ENCODE data around the gene BID. TPM values are rescaled to one million over a fixed set of nuclear protein-coding genes. Genes with fewer than 3 reads are reported as not detected.

BID gene
- 44.3 TPM for total RNA-seq

DNA sequence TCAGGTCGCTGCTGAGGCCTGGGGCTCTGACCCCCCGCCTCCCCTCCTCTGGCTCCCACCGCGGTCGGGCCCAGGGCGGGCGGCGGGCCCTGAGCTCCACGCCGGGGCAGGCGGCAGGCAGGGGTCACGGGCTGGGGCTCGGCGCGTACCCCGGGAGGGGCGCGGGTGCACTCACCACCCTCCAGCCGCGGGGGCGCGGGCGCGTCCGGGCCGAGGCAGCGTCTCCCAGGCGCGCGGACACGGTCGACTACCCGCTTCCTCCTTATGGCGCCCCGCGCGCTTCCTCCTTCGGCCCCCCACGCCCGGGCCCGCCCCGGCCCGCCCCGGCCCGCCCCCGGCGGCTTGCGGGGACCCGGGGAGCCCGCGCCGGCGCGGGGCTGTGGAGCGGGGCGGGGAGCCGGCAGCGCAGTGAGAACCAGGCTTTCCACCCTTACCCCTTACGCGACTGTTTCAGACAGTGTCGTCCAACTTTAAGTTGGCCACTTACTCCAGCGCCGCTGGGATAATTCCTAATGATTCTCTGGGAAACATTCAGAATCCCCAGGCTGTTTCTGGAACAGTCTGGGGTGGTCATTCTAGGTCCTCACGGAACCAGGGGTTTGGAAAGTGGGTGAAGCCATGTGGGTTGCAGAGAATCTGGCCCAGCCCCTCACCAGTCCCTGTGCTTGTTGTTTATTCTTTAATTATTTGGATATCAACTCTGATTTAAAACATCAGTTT is at the start of gene BID:
Gene BID (minus strand): TSS at position 264 of the 720 bp plus-strand sequence. CDS start 24,353 bp downstream, outside the sequence.
- peak within 1 kb of the TSS; percentile 69 for H3K4me3 ChIP-seq (ENCODE audit: low read length)
- no peaks in the 10 kb centered on the region for H3K9me3 ChIP-seq (ENCODE audit: low read depth, low read length)
- peaks cover 86% of the 10 kb centered on the region for H3K4me1 ChIP-seq (ENCODE audit: insufficient read depth, low read length)
- H3K27me3 ChIP-seq (ENCODE audit: insufficient read depth, low read length): no peaks in the 10 kb centered on the region

DNA sequence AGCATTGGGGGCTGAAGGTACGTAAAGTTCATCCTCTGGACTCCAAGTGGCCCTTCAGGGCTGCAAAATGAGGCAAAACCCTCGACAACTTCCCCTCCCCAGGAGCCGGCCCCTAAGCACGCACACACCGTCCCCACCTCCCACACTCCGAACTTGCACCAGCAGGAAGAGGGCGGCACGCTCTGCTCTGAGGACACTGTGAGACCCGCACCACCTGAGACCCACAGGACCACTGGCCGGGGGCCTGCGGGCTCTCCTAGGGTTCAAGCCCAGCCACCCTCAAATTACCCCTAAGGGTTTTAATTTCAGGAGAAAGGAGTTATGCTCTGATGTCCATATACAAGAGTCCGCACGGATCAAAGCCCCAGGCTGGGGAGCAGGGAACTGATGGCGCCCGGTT is 49.7 kb upstream of the BID start:
- Histone ChIP-seq H3K4me3 (ENCODE audit: low read length) (no peak overlapping the region), H3K27me3 (ENCODE audit: insufficient read depth, low read length) (no peaks in the 10 kb centered on the region), H3K9me3 (ENCODE audit: low read depth, low read length) (no peaks in the 10 kb centered on the region), H3K4me1 (ENCODE audit: insufficient read depth, low read length) (no peaks in the 10 kb centered on the region)

DNA sequence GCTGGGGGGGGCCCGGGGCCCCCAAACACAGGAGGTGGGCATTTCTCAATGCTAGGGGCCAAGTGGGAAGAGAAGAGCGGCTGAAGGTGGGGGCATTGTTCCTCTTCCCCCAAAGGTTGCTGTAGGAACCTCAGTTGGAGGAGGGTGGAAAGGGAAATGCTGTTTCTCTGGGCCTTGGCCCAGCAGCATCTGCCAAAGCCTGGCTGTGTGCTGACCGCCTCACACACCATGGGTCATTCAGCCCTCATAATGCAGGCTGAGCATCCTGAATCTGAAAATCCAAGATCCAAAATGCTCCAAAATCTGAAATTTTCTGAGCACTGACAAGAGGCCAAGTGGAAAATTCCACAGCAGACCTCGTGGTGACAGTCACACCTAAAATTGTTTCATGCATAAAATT is 49.0 kb upstream of the BID start:
- Histone ChIP-seq H3K9me3 (ENCODE audit: low read depth, low read length) (no peaks in the 10 kb centered on the region), H3K4me3 (ENCODE audit: low read length) (no peak overlapping the region), H3K27me3 (ENCODE audit: insufficient read depth, low read length) (no peaks in the 10 kb centered on the region), H3K4me1 (ENCODE audit: insufficient read depth, low read length) (no peaks in the 10 kb centered on the region)

DNA sequence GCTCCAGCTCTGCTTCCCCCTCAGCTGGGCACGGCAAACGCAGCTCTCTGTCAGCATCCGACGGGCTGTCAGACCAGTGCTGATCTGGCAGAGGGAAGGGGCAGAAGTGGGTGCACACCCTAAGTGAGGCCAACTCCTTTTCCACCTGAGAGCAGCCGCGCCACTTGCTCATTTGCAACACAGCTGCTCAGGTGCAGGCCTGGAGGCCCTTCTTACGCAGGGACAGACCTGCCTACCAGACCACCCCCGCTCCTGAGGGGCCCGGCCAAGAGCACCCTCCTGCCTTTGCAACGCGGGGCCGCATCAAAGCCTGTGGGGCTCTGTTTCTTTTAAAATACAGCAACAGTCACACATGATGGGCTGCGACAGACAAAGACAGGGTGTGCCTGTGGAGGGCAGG is 47.8 kb upstream of the BID start:
- no peaks in the 10 kb centered on the region for H3K27me3 ChIP-seq (ENCODE audit: insufficient read depth, low read length)
- H3K4me3 ChIP-seq (ENCODE audit: low read length): no peak overlapping the region
- H3K4me1 ChIP-seq (ENCODE audit: insufficient read depth, low read length): no peaks in the 10 kb centered on the region
- H3K9me3 ChIP-seq (ENCODE audit: low read depth, low read length): no peaks in the 10 kb centered on the region

DNA sequence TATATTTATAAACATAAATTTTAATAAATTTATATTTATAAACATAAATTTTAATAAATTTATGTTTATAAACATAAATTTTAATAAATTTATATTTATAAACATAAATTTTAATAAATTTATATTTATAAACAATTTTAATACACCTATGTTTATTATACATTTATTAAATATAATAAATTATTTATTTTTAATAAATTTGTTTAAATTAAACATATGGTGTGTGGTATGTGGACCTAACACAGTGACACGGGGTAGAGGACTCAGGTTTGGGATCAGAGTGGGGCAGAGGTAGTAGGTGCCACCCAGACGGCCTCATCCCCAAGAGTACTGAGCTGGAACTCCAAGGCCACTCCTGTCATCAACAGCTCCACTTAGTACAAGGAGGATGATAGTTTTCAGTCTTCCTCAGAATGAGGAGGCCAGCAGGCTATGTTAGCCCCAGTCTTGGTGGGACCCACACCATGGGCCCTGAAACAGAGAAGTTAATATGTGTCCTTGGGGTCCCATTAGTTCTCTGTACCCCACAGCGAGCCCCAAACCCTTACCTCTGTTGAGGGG is 46.7 kb upstream of the BID start:
- H3K4me3 ChIP-seq (ENCODE audit: low read length): no peak overlapping the region
- H3K27me3 ChIP-seq (ENCODE audit: insufficient read depth, low read length): no peaks in the 10 kb centered on the region
- H3K9me3 ChIP-seq (ENCODE audit: low read depth, low read length): no peaks in the 10 kb centered on the region
- H3K4me1 ChIP-seq (ENCODE audit: insufficient read depth, low read length): no peaks in the 10 kb centered on the region

DNA sequence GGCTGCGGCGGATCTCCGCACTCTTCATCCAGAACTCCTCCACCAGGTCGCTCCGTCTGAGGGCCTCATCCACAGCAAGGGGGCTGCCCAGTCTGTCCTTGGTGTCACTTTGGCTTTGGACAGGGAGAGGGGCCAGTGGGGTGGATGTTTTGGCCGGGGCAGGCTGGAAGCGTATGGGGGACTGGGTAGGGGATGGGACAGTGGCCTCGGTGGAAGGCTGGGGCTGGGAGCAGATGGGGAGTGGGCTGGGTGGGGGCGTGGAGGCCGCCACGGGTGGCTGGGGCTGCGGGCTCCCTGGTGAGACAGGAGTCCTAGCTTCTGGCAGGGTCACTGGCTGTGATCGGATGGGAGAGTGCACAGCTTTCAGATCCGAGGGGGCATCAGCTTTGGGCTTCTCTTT is 44.4 kb upstream of the BID start:
- Histone ChIP-seq H3K4me3 (ENCODE audit: low read length) (no peak overlapping the region), H3K9me3 (ENCODE audit: low read depth, low read length) (no peaks in the 10 kb centered on the region), H3K4me1 (ENCODE audit: insufficient read depth, low read length) (no peaks in the 10 kb centered on the region), H3K27me3 (ENCODE audit: insufficient read depth, low read length) (no peaks in the 10 kb centered on the region)

DNA sequence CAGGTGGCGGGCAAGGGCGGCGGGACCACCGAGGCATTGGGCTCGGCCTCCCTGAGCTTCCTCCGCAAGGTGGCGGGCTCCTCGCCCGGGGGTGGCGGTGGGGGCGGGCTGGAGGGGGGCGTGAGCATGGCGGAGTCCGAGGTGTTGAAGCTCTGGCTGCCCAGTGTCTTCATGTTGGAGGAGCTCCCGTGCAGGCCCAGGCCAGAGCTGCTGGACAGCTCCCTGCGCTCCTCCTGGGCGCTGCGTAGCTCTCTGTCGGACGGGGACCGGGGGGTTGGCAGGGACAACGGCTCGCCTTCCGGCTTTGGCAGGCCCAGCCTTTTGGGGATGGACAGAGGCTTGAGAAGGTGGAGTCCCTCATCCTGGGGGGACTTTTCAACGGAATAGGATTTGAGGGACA is 43.9 kb upstream of the BID start:
- Histone ChIP-seq H3K9me3 (ENCODE audit: low read depth, low read length) (no peaks in the 10 kb centered on the region), H3K27me3 (ENCODE audit: insufficient read depth, low read length) (no peaks in the 10 kb centered on the region), H3K4me3 (ENCODE audit: low read length) (no peak overlapping the region), H3K4me1 (ENCODE audit: insufficient read depth, low read length) (no peaks in the 10 kb centered on the region)

DNA sequence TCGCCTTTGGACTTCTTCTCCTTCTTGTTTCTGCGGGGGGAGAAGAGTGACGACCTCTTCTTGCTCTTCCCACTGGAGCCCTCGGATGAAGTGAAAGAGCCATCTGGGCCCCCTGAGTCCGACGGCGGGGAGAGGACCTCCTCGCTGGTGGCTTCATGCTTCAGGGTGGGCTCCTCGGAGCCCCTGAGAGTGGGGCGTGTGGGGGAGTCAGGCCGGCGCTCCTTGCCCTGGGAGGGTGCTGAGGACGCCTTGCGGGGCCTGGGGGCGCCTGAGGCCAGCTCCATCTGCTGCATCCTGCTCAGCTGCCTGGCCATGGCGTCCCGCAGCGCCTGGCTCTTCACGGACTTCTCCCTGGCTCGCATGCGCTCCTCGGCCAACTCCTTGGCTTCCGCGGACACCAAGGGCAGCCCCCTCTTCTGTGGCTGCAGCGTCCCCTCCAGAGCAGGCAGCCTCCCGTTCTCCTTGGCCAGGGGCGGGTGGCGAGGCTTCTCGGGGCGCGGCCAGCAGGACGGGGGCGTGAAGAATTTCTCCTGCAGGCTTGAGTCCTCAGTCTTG is 43.3 kb upstream of the BID start:
- H3K4me1 ChIP-seq (ENCODE audit: insufficient read depth, low read length): no peaks in the 10 kb centered on the region
- no peak overlapping the region for H3K4me3 ChIP-seq (ENCODE audit: low read length)
- no peaks in the 10 kb centered on the region for H3K27me3 ChIP-seq (ENCODE audit: insufficient read depth, low read length)
- no peaks in the 10 kb centered on the region for H3K9me3 ChIP-seq (ENCODE audit: low read depth, low read length)

DNA sequence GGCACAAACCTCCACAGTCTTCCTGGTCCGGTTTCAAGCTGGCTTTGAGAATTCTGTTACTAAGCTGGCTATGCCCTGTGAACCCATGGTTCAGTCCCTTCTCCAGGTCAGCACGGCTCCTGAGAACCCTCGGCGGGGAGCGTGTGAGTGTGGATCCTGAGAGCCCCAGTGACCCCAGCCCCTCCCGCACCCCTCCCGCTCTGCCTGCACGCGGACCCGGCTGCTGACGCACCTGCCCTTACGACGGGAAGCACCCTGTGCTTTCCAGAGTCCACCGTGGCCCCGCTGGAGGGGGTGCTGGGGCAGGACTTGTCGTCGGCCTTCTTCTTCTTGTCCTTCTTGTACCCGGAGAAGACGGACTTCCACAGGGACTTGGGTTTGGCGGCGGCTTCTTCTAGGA is 42.8 kb upstream of the BID start:
- H3K9me3 ChIP-seq (ENCODE audit: low read depth, low read length): no peaks in the 10 kb centered on the region
- H3K4me1 ChIP-seq (ENCODE audit: insufficient read depth, low read length): no peaks in the 10 kb centered on the region
- no peak overlapping the region for H3K4me3 ChIP-seq (ENCODE audit: low read length)
- H3K27me3 ChIP-seq (ENCODE audit: insufficient read depth, low read length): no peaks in the 10 kb centered on the region

DNA sequence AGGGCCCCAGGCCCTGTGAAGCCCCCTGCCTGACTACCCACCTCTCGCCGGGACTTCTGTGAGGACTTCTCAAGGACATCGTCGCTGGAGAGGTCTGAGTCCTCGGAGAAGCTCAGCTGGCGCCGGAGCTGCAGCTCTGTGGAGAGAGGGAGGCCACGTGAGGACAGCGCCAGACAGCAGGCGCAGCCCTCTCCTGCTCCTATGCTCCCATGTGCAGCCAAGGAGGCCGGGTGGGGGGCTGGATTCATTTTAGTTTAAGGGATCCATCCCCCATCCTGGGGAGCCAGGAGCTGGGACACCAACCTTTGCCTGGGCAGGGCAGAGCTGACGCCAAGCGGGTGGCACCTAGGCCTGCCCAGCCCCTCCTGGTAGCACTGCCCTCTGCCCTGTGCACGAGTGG is 42.4 kb upstream of the BID start:
- H3K9me3 ChIP-seq (ENCODE audit: low read depth, low read length): no peaks in the 10 kb centered on the region
- H3K4me3 ChIP-seq (ENCODE audit: low read length): no peak overlapping the region
- no peaks in the 10 kb centered on the region for H3K27me3 ChIP-seq (ENCODE audit: insufficient read depth, low read length)
- H3K4me1 ChIP-seq (ENCODE audit: insufficient read depth, low read length): no peaks in the 10 kb centered on the region

DNA sequence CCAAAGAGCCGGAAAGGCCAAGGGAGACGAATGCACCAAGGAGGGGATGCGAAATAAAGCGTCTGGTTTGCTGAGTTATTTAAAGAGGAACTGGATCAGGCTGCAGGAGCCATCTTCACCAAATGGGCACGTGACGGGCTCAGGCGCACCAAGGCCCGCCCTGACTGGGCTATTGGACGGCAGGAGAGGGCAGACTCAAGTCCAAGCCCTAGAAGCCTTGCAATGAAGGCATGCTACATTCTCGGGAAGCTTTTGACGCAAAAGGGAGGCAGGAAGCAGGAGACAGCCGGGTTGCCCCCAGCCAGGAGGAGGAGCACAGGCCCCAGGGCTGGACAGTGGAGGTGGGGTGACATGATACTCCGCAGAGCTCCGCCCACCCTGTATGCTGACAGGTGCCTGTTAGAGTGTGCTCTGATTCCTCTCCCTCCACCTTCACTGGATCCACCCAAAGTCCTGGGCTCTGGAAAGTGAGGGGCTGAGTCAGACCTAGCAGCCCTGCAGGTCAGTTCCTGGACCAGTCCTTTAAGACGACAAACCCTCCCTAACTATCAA is 41.5 kb upstream of the BID start:
- no peaks in the 10 kb centered on the region for H3K27me3 ChIP-seq (ENCODE audit: insufficient read depth, low read length)
- no peaks in the 10 kb centered on the region for H3K4me1 ChIP-seq (ENCODE audit: insufficient read depth, low read length)
- H3K9me3 ChIP-seq (ENCODE audit: low read depth, low read length): no peaks in the 10 kb centered on the region
- no peak overlapping the region for H3K4me3 ChIP-seq (ENCODE audit: low read length)

DNA sequence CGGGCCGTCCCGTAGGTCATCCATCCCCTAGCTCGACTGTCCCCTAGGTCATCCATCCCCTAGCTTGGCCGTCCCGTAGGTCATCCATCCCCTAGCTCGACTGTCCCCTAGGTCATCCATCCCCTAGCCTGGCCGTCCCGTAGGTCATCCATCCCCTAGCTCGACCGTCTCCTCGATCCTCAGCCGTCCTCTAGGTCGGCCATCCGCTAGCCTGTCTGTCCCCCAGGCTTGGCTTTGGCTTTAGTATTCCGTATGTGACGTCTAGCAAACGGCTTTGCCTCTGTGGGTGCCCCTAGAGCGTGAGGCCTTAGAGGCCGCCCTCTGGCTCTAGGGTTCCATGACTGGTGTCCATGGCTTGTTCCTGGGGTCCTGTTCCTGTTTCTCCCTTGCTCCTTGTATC is 40.6 kb upstream of the BID start:
- no peak overlapping the region for H3K4me3 ChIP-seq (ENCODE audit: low read length)

DNA sequence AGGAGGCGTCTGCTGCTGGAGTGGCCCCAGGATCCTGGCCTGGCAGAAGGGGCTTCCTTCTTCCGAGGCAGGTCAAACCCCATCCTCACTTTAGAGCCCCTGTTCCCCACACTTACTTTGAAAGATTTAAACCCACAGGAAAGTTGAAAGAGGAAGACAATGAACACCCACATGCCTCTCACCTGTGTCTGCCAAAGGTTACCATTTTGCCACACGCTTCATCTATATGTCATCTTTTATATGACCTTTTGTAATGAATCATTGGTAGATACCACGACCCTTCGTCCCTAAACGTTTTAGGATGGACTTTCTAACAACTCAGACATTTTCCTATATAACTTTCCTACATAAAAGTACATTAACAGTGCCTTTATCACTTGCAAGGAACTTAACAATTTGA is 39.8 kb upstream of the BID start:
- Histone ChIP-seq H3K4me3 (ENCODE audit: low read length) (no peak overlapping the region), H3K4me1 (ENCODE audit: insufficient read depth, low read length) (no peaks in the 10 kb centered on the region), H3K9me3 (ENCODE audit: low read depth, low read length) (no peaks in the 10 kb centered on the region), H3K27me3 (ENCODE audit: insufficient read depth, low read length) (no peaks in the 10 kb centered on the region)

More for the DNA sequence above, 40.6 kb upstream of the BID start:
- Histone ChIP-seq H3K27me3 (ENCODE audit: insufficient read depth, low read length) (no peaks in the 10 kb centered on the region), H3K4me1 (ENCODE audit: insufficient read depth, low read length) (no peaks in the 10 kb centered on the region), H3K9me3 (ENCODE audit: low read depth, low read length) (no peaks in the 10 kb centered on the region)

DNA sequence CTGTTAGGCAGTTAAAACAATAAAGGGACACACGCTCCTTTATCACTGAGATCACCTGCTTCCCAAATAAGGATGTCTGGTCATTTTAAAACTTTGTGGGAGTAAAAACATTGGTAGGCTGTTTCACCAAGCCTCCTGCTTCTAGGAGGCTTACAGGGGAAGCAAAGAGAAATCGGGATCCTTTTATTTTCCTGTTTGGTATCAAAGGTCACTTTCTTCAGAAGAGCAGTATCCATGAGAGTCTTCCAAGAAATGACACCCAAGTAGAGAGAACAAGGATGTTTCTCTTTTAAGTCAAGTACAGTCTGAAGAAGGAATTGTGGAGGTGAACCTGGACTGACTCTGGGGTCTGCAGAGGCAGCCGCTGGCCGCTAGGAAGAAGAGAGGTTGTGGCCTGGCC is 36.9 kb upstream of the BID start:
- no peaks in the 10 kb centered on the region for H3K4me1 ChIP-seq (ENCODE audit: insufficient read depth, low read length)
- no peaks in the 10 kb centered on the region for H3K9me3 ChIP-seq (ENCODE audit: low read depth, low read length)
- H3K4me3 ChIP-seq (ENCODE audit: low read length): no peak overlapping the region
- no peaks in the 10 kb centered on the region for H3K27me3 ChIP-seq (ENCODE audit: insufficient read depth, low read length)

DNA sequence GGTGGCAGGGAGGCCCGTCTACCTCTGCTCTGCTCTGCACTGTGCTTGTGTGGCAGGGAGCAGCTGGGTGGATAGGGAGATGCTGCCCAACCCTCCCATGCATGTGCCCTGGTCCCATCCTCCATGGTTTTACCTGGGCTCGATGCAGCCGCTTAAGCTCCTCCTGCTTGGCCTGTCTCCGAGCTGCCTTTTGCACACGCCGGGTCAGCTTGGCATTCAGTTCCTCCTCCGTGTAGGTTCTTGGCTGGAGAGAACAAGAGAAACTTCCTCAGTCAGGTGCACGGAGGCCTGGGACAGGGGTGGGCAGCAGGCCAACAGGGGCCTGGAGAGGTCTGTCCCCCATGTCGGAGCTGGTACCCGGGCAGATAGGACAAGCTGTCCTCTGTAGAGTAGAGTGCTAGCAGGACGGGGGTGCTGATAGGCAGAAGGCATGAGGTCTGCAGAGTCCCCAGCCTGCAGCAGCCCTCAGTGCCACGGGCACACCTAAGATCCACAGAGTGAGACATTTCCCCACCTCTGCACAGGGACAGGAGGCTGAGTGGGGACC is 36.4 kb upstream of the BID start:
- Histone ChIP-seq H3K4me1 (ENCODE audit: insufficient read depth, low read length) (no peaks in the 10 kb centered on the region), H3K27me3 (ENCODE audit: insufficient read depth, low read length) (no peaks in the 10 kb centered on the region), H3K9me3 (ENCODE audit: low read depth, low read length) (no peaks in the 10 kb centered on the region), H3K4me3 (ENCODE audit: low read length) (no peak overlapping the region)
